HCT116 (cell line): ENCODE data around the gene SEZ6L2. TPM values are rescaled to one million over a fixed set of nuclear protein-coding genes. Genes with fewer than 3 reads are reported as not detected.

Source experiments
- CBX3 ChIP-seq: IDR thresholded peaks from 2 replicates; pipeline ENCODE4 v1.6.1; 2012; ENCODE audit warnings: low read depth
- EGR1 ChIP-seq: IDR thresholded peaks from 2 replicates; pipeline ENCODE4 v1.6.1; 2012; ENCODE audit warnings: low read depth
- ELF1 ChIP-seq: IDR thresholded peaks from 2 replicates; pipeline ENCODE4 v1.6.1; 2012; ENCODE audit warnings: low read depth, borderline replicate concordance
- EZH2 ChIP-seq: fragments of 200-600 bp; sonication (generic); IDR thresholded peaks from 2 replicates; pipeline ENCODE4 v1.6.1; 2017; ENCODE audit warnings: antibody characterized with exemption, mixed run types
- FOSL1 ChIP-seq: IDR thresholded peaks from 2 replicates; pipeline ENCODE4 v1.6.1; 2012; ENCODE audit warnings: low read depth
- POLR2A ChIP-seq: IDR thresholded peaks from 2 replicates; pipeline ENCODE4 v1.7.0; 2011; ENCODE audit warnings: borderline replicate concordance; ENCODE audit not compliant: insufficient read depth, insufficient read length; ENCODE audit errors: extremely low read depth
- POLR2AphosphoS5 ChIP-seq: IDR thresholded peaks from 2 replicates; pipeline ENCODE4 v1.6.1; 2011; ENCODE audit warnings: mild to moderate bottlenecking, low read depth, low read length, moderate library complexity
- RAD21 ChIP-seq: IDR thresholded peaks from 2 replicates; pipeline ENCODE4 v1.6.1; 2012; ENCODE audit warnings: low read depth, mild to moderate bottlenecking
- SIN3A ChIP-seq: IDR thresholded peaks from 2 replicates; pipeline ENCODE4 v1.6.1; 2012; ENCODE audit warnings: low read depth
- SRF ChIP-seq: IDR thresholded peaks from 2 replicates; pipeline ENCODE4 v1.6.1; 2012; ENCODE audit warnings: low read depth
- total RNA-seq: library from RNA; stranded (reverse); gene quantifications from one replicate; pipeline ENCODE4 v1.2.1, GENCODE V29; 2021; ENCODE audit not compliant: unreplicated experiment
- TF ChIP-seq, protein P1 (sequence below): IDR thresholded peaks from 2 replicates; pipeline ENCODE4 v1.6.1; 2011; ENCODE audit warnings: mild to moderate bottlenecking, low read length, moderate library complexity; ENCODE audit not compliant: insufficient replicate concordance; ENCODE audit errors: extremely low read depth
- TF ChIP-seq, protein P2 (sequence below), 3 experiments: fragments of 200-600 bp in 1 of 3; sonication (generic) in 1 of 3; IDR thresholded peaks in 2 of 3; conservative IDR thresholded peaks in 1 of 3; 2 replicates each; pipeline ENCODE4 v1.5.1; 2012 to 2017; ENCODE audit warnings: low read depth in 2 of 3, low read length in 2 of 3, antibody characterized with exemption in 1 of 3, borderline replicate concordance in 1 of 3, control low read depth in 1 of 3, mild to moderate bottlenecking in 1 of 3, mixed read lengths in 1 of 3, mixed run types in 1 of 3, moderate library complexity in 1 of 3; ENCODE audit not compliant: insufficient read depth in 1 of 3
- TF ChIP-seq, protein P3 (sequence below): IDR thresholded peaks from 2 replicates; pipeline ENCODE4 v1.6.1; 2012

The SEZ6L2 gene
- total RNA-seq, 1 experiment from 2014 or later = 49.3 TPM

DNA sequence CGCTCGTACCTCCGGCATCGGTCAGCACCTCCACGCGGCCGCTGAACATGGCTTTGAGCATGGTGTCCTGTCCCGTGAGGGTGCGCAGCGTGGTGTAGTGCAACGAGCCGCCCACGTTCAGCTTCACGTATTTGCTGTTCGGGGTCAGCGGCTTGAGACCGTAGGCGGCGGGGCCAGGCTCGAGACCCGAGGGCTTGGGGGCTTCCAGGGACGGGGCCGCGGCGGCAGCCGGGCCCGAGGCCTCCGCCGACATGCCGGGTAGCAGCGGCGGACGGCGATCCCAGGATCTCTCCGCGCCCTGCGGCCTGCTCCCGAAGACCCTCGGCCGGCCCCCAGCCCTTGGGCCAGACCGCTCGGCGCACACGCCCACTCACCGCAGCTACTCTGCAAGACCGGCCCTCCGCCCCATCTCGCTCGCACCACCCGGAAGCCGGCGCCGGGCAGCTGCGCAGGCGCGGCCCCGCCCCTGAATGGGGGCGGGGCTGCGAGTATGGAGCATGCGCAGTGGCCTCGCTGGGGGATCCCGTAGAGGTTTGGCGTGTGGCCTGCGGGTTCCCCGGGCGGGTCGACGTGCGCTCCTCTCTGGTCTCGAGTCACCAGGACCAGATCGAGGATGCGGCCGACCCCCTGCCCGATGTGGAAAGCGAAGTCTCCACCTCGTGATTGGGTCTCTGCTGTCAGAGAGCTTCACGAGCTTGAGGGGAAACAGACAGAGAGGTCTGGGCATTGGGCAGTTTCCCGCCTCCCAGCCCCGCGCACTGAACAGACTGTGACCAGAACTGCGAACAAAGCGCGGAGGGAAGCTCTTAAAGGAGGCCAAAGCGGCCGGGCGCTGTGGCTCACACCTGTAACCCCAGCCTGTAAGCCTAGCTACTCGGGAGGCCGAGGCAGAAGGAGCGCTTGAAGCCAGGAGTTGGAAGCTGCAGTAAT is 26.7 kb upstream of the SEZ6L2 start, which contains the start of gene KCTD13 (continued):
- TF ChIP-seq, protein P1, sequence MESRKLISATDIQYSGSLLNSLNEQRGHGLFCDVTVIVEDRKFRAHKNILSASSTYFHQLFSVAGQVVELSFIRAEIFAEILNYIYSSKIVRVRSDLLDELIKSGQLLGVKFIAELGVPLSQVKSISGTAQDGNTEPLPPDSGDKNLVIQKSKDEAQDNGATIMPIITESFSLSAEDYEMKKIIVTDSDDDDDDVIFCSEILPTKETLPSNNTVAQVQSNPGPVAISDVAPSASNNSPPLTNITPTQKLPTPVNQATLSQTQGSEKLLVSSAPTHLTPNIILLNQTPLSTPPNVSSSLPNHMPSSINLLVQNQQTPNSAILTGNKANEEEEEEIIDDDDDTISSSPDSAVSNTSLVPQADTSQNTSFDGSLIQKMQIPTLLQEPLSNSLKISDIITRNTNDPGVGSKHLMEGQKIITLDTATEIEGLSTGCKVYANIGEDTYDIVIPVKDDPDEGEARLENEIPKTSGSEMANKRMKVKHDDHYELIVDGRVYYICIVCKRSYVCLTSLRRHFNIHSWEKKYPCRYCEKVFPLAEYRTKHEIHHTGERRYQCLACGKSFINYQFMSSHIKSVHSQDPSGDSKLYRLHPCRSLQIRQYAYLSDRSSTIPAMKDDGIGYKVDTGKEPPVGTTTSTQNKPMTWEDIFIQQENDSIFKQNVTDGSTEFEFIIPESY = no peak
- TF ChIP-seq ELF1 = peak; percentile 74
- peak; percentile 96 for TF ChIP-seq POLR2AphosphoS5
- peak; percentile 87 for TF ChIP-seq EGR1
- TF ChIP-seq FOSL1 = no peak
- TF ChIP-seq, protein P2, sequence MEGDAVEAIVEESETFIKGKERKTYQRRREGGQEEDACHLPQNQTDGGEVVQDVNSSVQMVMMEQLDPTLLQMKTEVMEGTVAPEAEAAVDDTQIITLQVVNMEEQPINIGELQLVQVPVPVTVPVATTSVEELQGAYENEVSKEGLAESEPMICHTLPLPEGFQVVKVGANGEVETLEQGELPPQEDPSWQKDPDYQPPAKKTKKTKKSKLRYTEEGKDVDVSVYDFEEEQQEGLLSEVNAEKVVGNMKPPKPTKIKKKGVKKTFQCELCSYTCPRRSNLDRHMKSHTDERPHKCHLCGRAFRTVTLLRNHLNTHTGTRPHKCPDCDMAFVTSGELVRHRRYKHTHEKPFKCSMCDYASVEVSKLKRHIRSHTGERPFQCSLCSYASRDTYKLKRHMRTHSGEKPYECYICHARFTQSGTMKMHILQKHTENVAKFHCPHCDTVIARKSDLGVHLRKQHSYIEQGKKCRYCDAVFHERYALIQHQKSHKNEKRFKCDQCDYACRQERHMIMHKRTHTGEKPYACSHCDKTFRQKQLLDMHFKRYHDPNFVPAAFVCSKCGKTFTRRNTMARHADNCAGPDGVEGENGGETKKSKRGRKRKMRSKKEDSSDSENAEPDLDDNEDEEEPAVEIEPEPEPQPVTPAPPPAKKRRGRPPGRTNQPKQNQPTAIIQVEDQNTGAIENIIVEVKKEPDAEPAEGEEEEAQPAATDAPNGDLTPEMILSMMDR (IDR thresholded peaks at IDR 0.05 in 2 of 3, conservative IDR thresholded peaks at IDR 0.05 in 1 of 3; ENCODE audit: borderline replicate concordance in 1 of 3, insufficient read depth in 1 of 3, low read depth in 2 of 3, low read length in 2 of 3) = no peak
- no peak for TF ChIP-seq RAD21
- TF ChIP-seq SRF = no peak
- peak; percentile 68 for TF ChIP-seq SIN3A
- TF ChIP-seq, protein P3, sequence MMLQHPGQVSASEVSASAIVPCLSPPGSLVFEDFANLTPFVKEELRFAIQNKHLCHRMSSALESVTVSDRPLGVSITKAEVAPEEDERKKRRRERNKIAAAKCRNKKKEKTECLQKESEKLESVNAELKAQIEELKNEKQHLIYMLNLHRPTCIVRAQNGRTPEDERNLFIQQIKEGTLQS = no peak
- no peak for TF ChIP-seq CBX3
- TF ChIP-seq EZH2 = no peak
- TF ChIP-seq POLR2A = peak; percentile 86
